ENCODE measurements around the gene OIT3. TPM values are rescaled to one million over a fixed set of nuclear protein-coding genes. Genes with fewer than 3 reads are reported as not detected.
"Not testable (repeated sequence)": the region's sequence is repeated elsewhere in the genome, so short reads cannot be mapped to it uniquely, and the experiment has no call there.

The OIT3 gene
- total and polyA plus RNA-seq, 2 of the 4 experiments (the other 2 are of a cell fraction), result not detected

GRCh38 chr10:72917803-72918332, 24.3 kb downstream of the OIT3 start:
- in situ Hi-C loops (cut with MboI; ENCODE audit: low sequenced_read_pairs); POLR2A ChIA-PET (ENCODE audit: unreplicated experiment); H3K4me1 ChIP-seq (ENCODE audit: control insufficient read depth, insufficient read depth, low read length); H3K4ac ChIP-seq (ENCODE audit: low read depth, low read length); H2BK5ac ChIP-seq (ENCODE audit: low read depth, low read length, poor library complexity, severe bottlenecking); H3K9me1 ChIP-seq (ENCODE audit: insufficient read depth, low read length); intact Hi-C loops (cut with micrococcal nuclease); H3K18ac ChIP-seq (ENCODE audit: low read depth, low read length); ATAC-seq (ENCODE audit: low read depth); H2BK15ac ChIP-seq (ENCODE audit: low read depth, low read length); H3K27me3 ChIP-seq (ENCODE audit: control insufficient read depth, insufficient read depth, low read length); BruUV-seq (replicated peaks); H3K4me3 ChIP-seq (ENCODE audit: insufficient read depth, low read depth, low read length); H2AK9ac ChIP-seq (replicated peaks; ENCODE audit: low read depth, low read length, poor library complexity); H3K14ac ChIP-seq (replicated peaks; ENCODE audit: low read depth, low read length); H3K9me3 ChIP-seq (ENCODE audit: control insufficient read depth, insufficient read depth, low read length); H3K36me3 ChIP-seq (ENCODE audit: control insufficient read depth, insufficient read depth, low read length); H4K91ac ChIP-seq (ENCODE audit: insufficient read depth, low read depth, low read length); H4K5ac ChIP-seq (ENCODE audit: low read depth, low read length); H2BK20ac ChIP-seq (ENCODE audit: low read depth, low read length); H4K20me1 ChIP-seq (ENCODE audit: insufficient read depth, low read length); H2AFZ ChIP-seq (replicated peaks; ENCODE audit: low read length, poor library complexity); H3K79me1 ChIP-seq (ENCODE audit: low read depth in 1 of 2, low read length in 2 of 2); H2BK120ac ChIP-seq (ENCODE audit: low read depth, low read length); H3K23ac ChIP-seq (ENCODE audit: low read depth, low read length); H2AK5ac ChIP-seq (ENCODE audit: low read depth, low read length); dilution Hi-C loops (cut with HindIII; ENCODE audit: low sequenced_read_pairs, unreplicated experiment); H3K27ac ChIP-seq (ENCODE audit: insufficient read depth, low read length); CTCF ChIA-PET; H3K56ac ChIP-seq (ENCODE audit: extremely low read depth, insufficient read depth, low read length); H3K4me2 ChIP-seq (ENCODE audit: low read depth, low read length); DNase-seq; H4K8ac ChIP-seq (ENCODE audit: low read depth in 2 of 2, low read length in 2 of 2); H3K9ac ChIP-seq (ENCODE audit: low read depth, low read length): not testable (repeated sequence)
- WGBS, 2 experiments (ENCODE audit: extremely low coverage in 2 of 2, insufficient read length in 1 of 2), result 67 to 100% methylated on average over 1 of the region's 2 CpGs
